Measurements from ENCODE around the gene MMS19. TPM values are rescaled to one million over a fixed set of nuclear protein-coding genes. Genes with fewer than 3 reads are reported as not detected.

MMS19 gene
- total RNA-seq, 4 donors from 2014 or later = 56.1 to 70.0 (median 65.0) TPM

GRCh38 chr10:97416565-97416964 is 81.7 kb downstream of the MMS19 start:
- intact Hi-C loops (cut with DNase I; ENCODE audit: low total_unique reads) = no loop called here

GRCh38 chr10:97412891-97413304 is 85.3 kb downstream of the MMS19 start:
- in situ Hi-C loops (cut with MboI; ENCODE audit: low sequenced_read_pairs in 4 of 4) (no loop called here), intact Hi-C loops (cut with DNase I; ENCODE audit: low total_unique reads) (no loop called here)
- Histone ChIP-seq H3K27me3 (no peaks in the 10 kb centered on the region), H3K4me1 (no peaks in the 10 kb centered on the region), H3K9me3 (no peaks in the 10 kb centered on the region), H3K27ac (no peak overlapping the region), H3K36me3 (no peaks in the 10 kb centered on the region), H3K4me3 (no peak overlapping the region)
- no peak for ATAC-seq
- DNase-seq = no peak
- TF ChIP-seq POLR2A (IDR thresholded peaks at IDR 0.05) = no peak
- no peak for TF ChIP-seq CTCF (IDR thresholded peaks at IDR 0.05 in 4 of 5, conservative IDR thresholded peaks at IDR 0.05 in 1 of 5)

More at GRCh38 chr10:97416565-97416964, 81.7 kb downstream of the MMS19 start:
- DNase-seq = no peak
- ATAC-seq = no peak
- Histone ChIP-seq H3K27me3 (no peaks in the 10 kb centered on the region), H3K36me3 (no peaks in the 10 kb centered on the region), H3K9me3 (no peaks in the 10 kb centered on the region), H3K27ac (no peak overlapping the region), H3K4me1 (no peaks in the 10 kb centered on the region), H3K4me3 (no peak overlapping the region)
- in situ Hi-C loops (cut with MboI; ENCODE audit: low sequenced_read_pairs in 4 of 4) = no loop called here
- TF ChIP-seq POLR2A (IDR thresholded peaks at IDR 0.05) = no peak
- TF ChIP-seq CTCF (IDR thresholded peaks at IDR 0.05 in 4 of 5, conservative IDR thresholded peaks at IDR 0.05 in 1 of 5) = no peak

- H3K4me3 ChIP-seq = no peak overlapping the region
- H3K27ac ChIP-seq = no peak overlapping the region
- intact Hi-C loops (cut with DNase I; ENCODE audit: low total_unique reads) (no loop called here), in situ Hi-C loops (cut with MboI; ENCODE audit: low sequenced_read_pairs in 4 of 4) (no loop called here)
- no peak for TF ChIP-seq POLR2A (IDR thresholded peaks at IDR 0.05)
- no peak for TF ChIP-seq CTCF (IDR thresholded peaks at IDR 0.05 in 4 of 5, conservative IDR thresholded peaks at IDR 0.05 in 1 of 5)
- DNase-seq = no peak
- no peaks in the 10 kb centered on the region for H3K36me3 ChIP-seq
- ATAC-seq = no peak
- peaks cover 4 to 9% of the 10 kb centered on the region in 2 donors for H3K4me1 ChIP-seq
- H3K27me3 ChIP-seq = no peaks in the 10 kb centered on the region
- no peaks in the 10 kb centered on the region for H3K9me3 ChIP-seq
Measured at GRCh38 chr10:97411406-97411805, 86.8 kb downstream of the MMS19 start.

GRCh38 chr10:97408496-97408992 is 89.7 kb downstream of the MMS19 start:
- DNase-seq = no peak
- no peak overlapping the region for H3K4me3 ChIP-seq
- ATAC-seq = no peak
- in situ Hi-C loops (cut with MboI; ENCODE audit: low sequenced_read_pairs in 4 of 4) = no loop called here
- H3K9me3 ChIP-seq = no peaks in the 10 kb centered on the region
- H3K27ac ChIP-seq = no peak overlapping the region
- TF ChIP-seq POLR2A (IDR thresholded peaks at IDR 0.05) (no peak), CTCF (IDR thresholded peaks at IDR 0.05 in 4 of 5, conservative IDR thresholded peaks at IDR 0.05 in 1 of 5) (no peak)
- peaks cover 4 to 9% of the 10 kb centered on the region in 2 donors for H3K4me1 ChIP-seq
- intact Hi-C loops (cut with DNase I; ENCODE audit: low total_unique reads) = loop anchor here (5.0 kb wide), 1 partner anchor 144 kb away; no protein-coding TSS in a partner anchor
- no peaks in the 10 kb centered on the region for H3K27me3 ChIP-seq
- H3K36me3 ChIP-seq = no peaks in the 10 kb centered on the region

Other genes with a start within 250 kb of the MMS19 start
- 10 to 100 TPM in 1 of 4 donors, 1 to 10 TPM in 3; 1.7 to 12.3 (median 2.4) TPM for gene ARHGAP19, start 205.8 kb downstream of the MMS19 start, total RNA-seq
- 1 to 10 TPM; 1.7 to 7.6 (median 3.2) TPM for gene FRAT1, start 179.2 kb downstream of the MMS19 start, total RNA-seq
- gene FRAT2, start 163.7 kb downstream of the MMS19 start, total RNA-seq = 10 to 100 TPM in 3 of 4 donors, 1 to 10 TPM in 1; 9.3 to 28.7 (median 20.5) TPM
- 10 to 100 TPM; 41.9 to 61.4 (median 49.9) TPM for gene RRP12, start 97.1 kb downstream of the MMS19 start, total RNA-seq
- 10 to 100 TPM; 41.0 to 72.1 (median 62.2) TPM for gene PGAM1, start 72.2 kb downstream of the MMS19 start, total RNA-seq
- gene EXOSC1, start 52.4 kb downstream of the MMS19 start, total RNA-seq = 10 to 100 TPM; 18.6 to 34.5 (median 26.8) TPM
- gene ZDHHC16, start 52.2 kb downstream of the MMS19 start, total RNA-seq = 10 to 100 TPM; 25.0 to 34.5 (median 31.6) TPM
- gene UBTD1, start 502 bp upstream of the MMS19 start, total RNA-seq = 10 to 100 TPM; 13.7 to 40.0 (median 23.3) TPM
- gene ANKRD2, start 74.4 kb upstream of the MMS19 start, total RNA-seq = 1,000 to 10,000 TPM in 1 of 4 donors, 100 to 1,000 TPM in 3; 105 to 1,024 (median 853) TPM
- 10 to 100 TPM in 1 of 4 donors, 1 to 10 TPM in 1, under 1 TPM in 2; 0.27 to 11.2 (median 4.1) TPM for gene HOGA1, start 86.0 kb upstream of the MMS19 start, total RNA-seq
- under 1 TPM in 2 of 4 donors, not detected in 2; 0.41 to 0.55 TPM for gene C10orf62, start 91.3 kb upstream of the MMS19 start, total RNA-seq
- 1 to 10 TPM in 3 of 4 donors, under 1 TPM in 1; 0.51 to 8.7 (median 2.1) TPM for gene MORN4, start 135.1 kb upstream of the MMS19 start, total RNA-seq
- 10 to 100 TPM; 16.1 to 18.5 (median 17.9) TPM for gene PI4K2A, start 142.2 kb upstream of the MMS19 start, total RNA-seq
- gene AVPI1, start 188.8 kb upstream of the MMS19 start, total RNA-seq = 10 to 100 TPM in 1 of 4 donors, 1 to 10 TPM in 3; 1.4 to 14.1 (median 3.0) TPM
- 1 to 10 TPM; 3.2 to 5.1 (median 3.9) TPM for gene MARVELD1, start 215.3 kb upstream of the MMS19 start, total RNA-seq
- gene ZFYVE27, start 238.7 kb upstream of the MMS19 start, total RNA-seq = 10 to 100 TPM in 3 of 4 donors, 1 to 10 TPM in 1; 7.6 to 14.9 (median 11.6) TPM